Thoracic aorta (tissue), 2 donors: ENCODE measurements around the gene TIMP3. TPM values are rescaled to one million over a fixed set of nuclear protein-coding genes. Genes with fewer than 3 reads are reported as not detected.

Source experiments
- ATAC-seq: fragments of 150-250 bp; one replicate; pipeline ENCODE4 v1.8.0; 2017; ENCODE audit warnings: low read depth; ENCODE audit not compliant: insufficient number of reproducible peaks, low FRiP score
- DNase-seq: peaks from one replicate; pipeline ENCODE4 v3.0.0-alpha.2; 2020; ENCODE audit warnings: low spot score
- H3K27ac ChIP-seq, 2 donors: fragments of 200-600 bp; sonication (generic); 1 replicate in 1 of 2; 2 replicates in 1 of 2; pipeline ENCODE4 v1.5.1; 2016; ENCODE audit warnings: mild to moderate bottlenecking in 2 of 2, moderate library complexity in 2 of 2
- H3K27me3 ChIP-seq: fragments of 200-600 bp; sonication (generic); replicated peaks from 2 replicates; pipeline ENCODE4 v1.6.0; 2016; ENCODE audit warnings: mild to moderate bottlenecking; ENCODE audit not compliant: insufficient read depth
- H3K36me3 ChIP-seq: fragments of 200-600 bp; sonication (generic); one replicate; pipeline ENCODE4 v1.5.1; 2016
- H3K4me1 ChIP-seq, 2 donors: fragments of 200-600 bp; sonication (generic); 1 replicate in 1 of 2; 2 replicates in 1 of 2; pipeline versions ENCODE4 v1.5.1 to v1.6.0; 2016; ENCODE audit warnings: low read depth in 2 of 2, mild to moderate bottlenecking in 1 of 2; ENCODE audit not compliant: control insufficient read depth in 1 of 2
- H3K4me3 ChIP-seq: fragments of 200-600 bp; sonication (generic); 2 replicates; pipeline ENCODE4 v1.5.1; 2016; ENCODE audit warnings: mild to moderate bottlenecking
- H3K9me3 ChIP-seq: fragments of 200-600 bp; sonication (generic); 2 replicates; pipeline ENCODE4 v1.5.1; 2016
- CTCF ChIP-seq: fragments of 200-600 bp; sonication (generic); IDR thresholded peaks from one replicate; pipeline ENCODE4 v1.5.1; 2019; ENCODE audit warnings: antibody characterized with exemption
- total RNA-seq, 2 donors: library from RNA; depleted of rRNA; stranded (reverse); fragments of >200 nt; gene quantifications; one replicate each; pipeline versions ENCODE4 v1.1.0 to v1.2.3, GENCODE V29; 2016

TIMP3 gene
- total RNA-seq, 2 donors from 2014 or later: 471 to 756 TPM

- H3K27ac ChIP-seq: no peak overlapping the region
- H3K27me3 ChIP-seq: no peaks in the 10 kb centered on the region
- H3K36me3 ChIP-seq: peaks cover 3% of the 10 kb centered on the region
- no peak for TF ChIP-seq CTCF
- H3K4me3 ChIP-seq: no peak overlapping the region
- peaks cover 5 to 55% of the 10 kb centered on the region in 2 donors for H3K4me1 ChIP-seq
- no peaks in the 10 kb centered on the region for H3K9me3 ChIP-seq
- DNase-seq (no peak), ATAC-seq (no peak)
These were observed 15.7 kb downstream of the TIMP3 start for GRCh38 chr22:32817137-32817730.

GRCh38 chr22:32818446-32819115 is 17.1 kb downstream of the TIMP3 start:
- no peak for TF ChIP-seq CTCF
- Histone ChIP-seq H3K4me1 (peaks cover 5 to 45% of the 10 kb centered on the region in 2 donors), H3K4me3 (no peak overlapping the region), H3K36me3 (peaks cover 3% of the 10 kb centered on the region), H3K9me3 (no peaks in the 10 kb centered on the region), H3K27me3 (no peaks in the 10 kb centered on the region), H3K27ac (no peak overlapping the region)
- DNase-seq (no peak), ATAC-seq (no peak)

GRCh38 chr22:32819120-32819519 is 17.6 kb downstream of the TIMP3 start:
- H3K4me1 ChIP-seq: peaks cover 5 to 40% of the 10 kb centered on the region in 2 donors
- ATAC-seq (no peak), DNase-seq (no peak)
- no peaks in the 10 kb centered on the region for H3K27me3 ChIP-seq
- peaks cover 3% of the 10 kb centered on the region for H3K36me3 ChIP-seq
- H3K27ac ChIP-seq: no peak overlapping the region
- no peaks in the 10 kb centered on the region for H3K9me3 ChIP-seq
- no peak overlapping the region for H3K4me3 ChIP-seq
- no peak for TF ChIP-seq CTCF

GRCh38 chr22:32820131-32821119 is 18.9 kb downstream of the TIMP3 start:
- Histone ChIP-seq H3K36me3 (peaks cover 3% of the 10 kb centered on the region), H3K27me3 (no peaks in the 10 kb centered on the region), H3K9me3 (no peaks in the 10 kb centered on the region), H3K4me1 (peaks cover 5 to 36% of the 10 kb centered on the region in 2 donors), H3K4me3 (no peak overlapping the region), H3K27ac (no peak overlapping the region)
- no peak for DNase-seq
- no peak for TF ChIP-seq CTCF
- ATAC-seq: no peak
